Measurements from ENCODE around the gene SYNPR.

SYNPR gene

DNA sequence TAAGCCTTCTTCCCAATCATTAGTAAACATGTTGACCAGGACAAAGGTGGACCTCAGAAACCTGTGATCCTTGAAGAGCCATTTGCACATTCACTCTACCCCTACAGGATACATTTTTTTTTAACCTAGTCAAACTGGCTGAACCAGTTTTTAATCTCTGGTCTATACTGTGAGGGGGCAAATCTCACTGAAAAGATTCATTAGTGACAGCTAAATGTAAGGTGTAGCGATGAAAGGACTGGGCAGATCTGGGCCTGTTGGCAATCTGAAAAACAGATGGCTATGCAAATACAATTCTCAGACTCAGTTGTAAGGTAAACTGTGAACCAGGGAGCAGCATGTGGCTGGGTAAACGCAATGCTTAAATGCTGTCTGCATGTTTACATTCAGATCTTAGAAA is 298.7 kb downstream of the SYNPR start:
- H3K27me3 ChIP-seq (ENCODE audit: insufficient read depth, poor library complexity, severe bottlenecking): no peaks in the 10 kb centered on the region
- TF ChIP-seq CTCF (IDR thresholded peaks at IDR 0.05; ENCODE audit: insufficient read depth, low read length) (no peak), SPI1 (IDR thresholded peaks at IDR 0.05; ENCODE audit: borderline replicate concordance, low read depth) (no peak), GABPA (IDR thresholded peaks at IDR 0.05; ENCODE audit: low read depth) (no peak), POLR2AphosphoS5 (IDR thresholded peaks at IDR 0.05; ENCODE audit: low read depth) (no peak), REST (IDR thresholded peaks at IDR 0.05; ENCODE audit: insufficient replicate concordance, low read depth) (no peak)
- H3K27ac ChIP-seq (replicated peaks): no peak overlapping the region
- no peak for DNase-seq (ENCODE audit: low read depth in 1 of 2, low spot score in 1 of 2)
- no peak overlapping the region for H3K4me3 ChIP-seq (replicated peaks; ENCODE audit: insufficient read depth, low read length)

GRCh38 chr3:63578858-63579257 is 300.8 kb downstream of the SYNPR start:
- H3K4me3 ChIP-seq (replicated peaks; ENCODE audit: insufficient read depth, low read length): no peak overlapping the region
- H3K27ac ChIP-seq (replicated peaks): no peak overlapping the region
- TF ChIP-seq POLR2AphosphoS5 (IDR thresholded peaks at IDR 0.05; ENCODE audit: low read depth): no peak
- TF ChIP-seq GABPA (IDR thresholded peaks at IDR 0.05; ENCODE audit: low read depth): no peak
- TF ChIP-seq REST (IDR thresholded peaks at IDR 0.05; ENCODE audit: insufficient replicate concordance, low read depth): no peak
- TF ChIP-seq SPI1 (IDR thresholded peaks at IDR 0.05; ENCODE audit: borderline replicate concordance, low read depth): no peak
- TF ChIP-seq CTCF (IDR thresholded peaks at IDR 0.05; ENCODE audit: insufficient read depth, low read length): no peak
- DNase-seq (ENCODE audit: low read depth in 1 of 2, low spot score in 1 of 2): no peak
- H3K27me3 ChIP-seq (ENCODE audit: insufficient read depth, poor library complexity, severe bottlenecking): no peaks in the 10 kb centered on the region

GRCh38 chr3:63580151-63580550 is 302.0 kb downstream of the SYNPR start:
- no peak overlapping the region for H3K4me3 ChIP-seq (replicated peaks; ENCODE audit: insufficient read depth, low read length)
- TF ChIP-seq CTCF (IDR thresholded peaks at IDR 0.05; ENCODE audit: insufficient read depth, low read length) (no peak), POLR2AphosphoS5 (IDR thresholded peaks at IDR 0.05; ENCODE audit: low read depth) (no peak), REST (IDR thresholded peaks at IDR 0.05; ENCODE audit: insufficient replicate concordance, low read depth) (no peak), SPI1 (IDR thresholded peaks at IDR 0.05; ENCODE audit: borderline replicate concordance, low read depth) (no peak), GABPA (IDR thresholded peaks at IDR 0.05; ENCODE audit: low read depth) (no peak)
- DNase-seq (ENCODE audit: low read depth in 1 of 2, low spot score in 1 of 2): no peak
- no peak overlapping the region for H3K27ac ChIP-seq (replicated peaks)
- no peaks in the 10 kb centered on the region for H3K27me3 ChIP-seq (ENCODE audit: insufficient read depth, poor library complexity, severe bottlenecking)

Data from HL-60 (cell line).